Erythroblast (primary cell): ENCODE results near the gene SLC5A9.
"Not testable (repeated sequence)": the region's sequence is repeated elsewhere in the genome, so short reads cannot be mapped to it uniquely, and the experiment has no call there.

ENCODE experiments used
- DNase-seq, 2 experiments: peaks; one replicate each; lab custom pipeline; 2025; lab: John Stamatoyannopoulos, UW
- GATA1 ChIP-seq: IDR thresholded peaks from 2 replicates; pipeline ENCODE4 v1.6.1; 2011; ENCODE audit warnings: low read depth, mild to moderate bottlenecking, control low read depth, low read length, moderate library complexity
- POLR2A ChIP-seq: IDR thresholded peaks from 2 replicates; pipeline ENCODE4 v1.6.1; 2011; ENCODE audit warnings: mild to moderate bottlenecking, low read length

Gene SLC5A9

DNA sequence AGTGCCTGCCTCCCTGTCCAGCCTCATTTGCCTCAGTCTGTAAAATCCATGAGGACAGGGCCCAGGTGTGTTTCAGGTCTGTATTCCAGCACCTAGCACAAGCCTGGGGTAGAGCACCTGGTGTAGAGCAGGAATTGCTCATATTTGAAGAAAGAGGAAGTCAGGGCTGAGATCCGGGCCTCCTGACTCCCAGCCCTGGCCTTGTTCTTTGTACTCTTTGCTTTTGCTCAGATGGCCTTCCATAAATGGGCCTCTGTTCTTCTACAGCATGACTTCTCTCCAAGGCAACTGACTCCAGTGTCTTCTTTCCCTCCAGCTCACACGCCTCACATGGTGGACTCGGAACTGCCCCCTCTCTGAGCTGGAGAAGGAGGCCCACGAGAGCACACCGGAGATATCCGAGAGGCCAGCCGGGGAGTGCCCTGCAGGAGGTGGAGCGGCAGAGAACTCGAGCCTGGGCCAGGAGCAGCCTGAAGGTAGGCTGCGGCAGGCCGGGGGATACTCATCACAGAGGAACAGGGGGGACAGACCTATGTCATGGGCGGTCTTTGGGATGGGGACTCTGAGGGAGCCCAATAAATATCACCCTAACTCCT is 19.7 kb downstream of the SLC5A9 start:
- no peak for DNase-seq
- TF ChIP-seq POLR2A (no peak), GATA1 (no peak)

DNA sequence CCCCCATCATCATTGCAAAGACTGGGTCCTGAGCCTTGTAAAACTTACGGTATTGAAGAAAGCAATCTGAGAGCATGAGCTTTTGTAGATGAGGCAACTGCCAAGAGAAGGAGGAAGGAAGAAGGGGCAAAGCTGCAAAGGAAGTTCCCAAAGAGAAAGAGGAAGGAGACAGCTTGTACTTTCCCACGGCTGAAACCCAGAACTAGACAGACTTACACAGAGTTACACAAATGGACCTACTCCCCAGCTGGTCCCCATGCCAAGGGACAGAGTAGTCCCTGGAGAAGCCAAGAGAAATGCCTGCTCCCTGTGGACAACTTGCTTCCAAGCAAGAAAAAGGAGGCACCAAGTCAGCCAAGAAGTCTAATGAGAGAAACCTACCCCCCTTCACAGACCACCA is 22.6 kb downstream of the SLC5A9 start:
- no peak for DNase-seq
- TF ChIP-seq POLR2A (no peak), GATA1 (no peak)

DNA sequence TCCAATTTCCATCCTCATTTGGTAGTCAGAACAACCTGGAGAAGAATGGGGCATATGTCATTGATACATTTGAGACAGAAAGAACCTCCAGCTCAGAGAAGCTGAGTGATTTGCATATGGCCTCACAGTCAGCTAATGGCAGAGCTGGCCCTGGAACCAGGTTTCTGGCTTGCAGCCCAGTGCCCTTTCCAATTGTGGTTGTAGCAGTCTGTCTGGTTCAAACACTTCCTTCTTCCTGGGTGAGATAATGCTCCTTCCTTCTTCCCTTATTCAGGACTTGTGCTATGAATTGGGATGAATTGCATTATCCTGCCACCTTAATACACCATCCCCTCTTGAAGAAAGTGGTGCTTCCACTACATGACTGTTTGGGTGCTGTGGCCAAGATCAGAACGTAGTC is 24.2 kb downstream of the SLC5A9 start:
- no peak for DNase-seq
- no peak for TF ChIP-seq POLR2A
- no peak for TF ChIP-seq GATA1

DNA sequence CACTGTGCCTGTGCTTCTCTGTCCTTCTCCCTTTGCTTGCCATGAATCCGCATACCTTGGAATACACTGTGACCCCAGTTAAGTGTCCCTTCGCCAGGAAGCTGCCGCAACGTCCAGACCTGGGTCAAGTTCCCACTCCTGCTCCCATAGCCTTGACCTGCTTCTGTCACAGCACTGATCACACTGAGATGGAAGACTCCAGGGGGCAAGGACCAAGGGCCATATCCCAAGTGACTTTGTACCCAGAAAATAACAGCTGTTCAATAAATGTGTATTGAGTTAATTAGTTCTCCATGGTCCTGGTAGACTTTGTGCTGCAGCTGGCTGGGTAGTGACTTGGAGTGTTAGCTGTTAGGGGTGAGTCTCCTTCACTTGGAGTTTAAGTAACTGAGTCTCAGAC is 25.8 kb downstream of the SLC5A9 start:
- TF ChIP-seq GATA1 (no peak), POLR2A (no peak)
- DNase-seq = no peak

DNA sequence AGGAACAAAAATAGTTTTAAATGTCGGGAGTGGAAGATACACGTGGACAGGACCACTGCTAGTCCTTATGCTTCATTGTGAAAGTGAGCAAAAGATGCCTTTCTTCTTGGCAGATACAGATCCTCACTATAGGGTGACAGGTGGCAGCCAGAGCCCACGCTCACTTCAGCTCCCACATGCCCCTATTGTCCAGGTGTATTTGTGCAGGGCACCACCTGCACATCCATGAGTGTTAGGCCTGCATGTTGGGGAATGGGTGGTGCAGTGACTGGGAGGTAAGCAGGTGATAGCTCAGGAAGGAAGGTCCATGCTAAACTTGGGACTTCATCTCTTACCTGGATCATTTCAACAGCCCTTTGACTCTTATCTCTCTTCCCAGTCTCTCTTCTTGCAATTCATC is 27.4 kb downstream of the SLC5A9 start:
- no peak for TF ChIP-seq GATA1
- TF ChIP-seq POLR2A = no peak
- DNase-seq = no peak

DNA sequence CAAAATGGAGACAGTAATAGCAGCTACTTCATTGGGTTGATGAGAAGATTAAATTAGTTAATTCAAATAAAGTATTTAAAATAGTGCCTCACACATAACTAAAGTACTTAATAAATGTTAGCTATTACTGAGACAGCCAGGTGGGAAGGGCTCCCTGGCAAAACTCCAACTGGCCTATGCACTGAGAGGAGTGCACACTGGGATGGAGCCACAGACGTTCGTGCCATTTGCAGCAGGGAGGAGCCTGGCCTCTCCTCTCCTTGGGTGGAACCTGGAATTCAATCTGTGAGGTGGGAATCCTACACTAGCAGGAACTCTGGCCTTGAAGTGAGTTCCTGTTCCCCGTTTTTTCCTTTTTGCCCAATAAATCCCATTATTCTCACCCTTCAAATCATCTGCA is 28.1 kb downstream of the SLC5A9 start:
- TF ChIP-seq POLR2A (no peak), GATA1 (no peak)
- DNase-seq = no peak

DNA sequence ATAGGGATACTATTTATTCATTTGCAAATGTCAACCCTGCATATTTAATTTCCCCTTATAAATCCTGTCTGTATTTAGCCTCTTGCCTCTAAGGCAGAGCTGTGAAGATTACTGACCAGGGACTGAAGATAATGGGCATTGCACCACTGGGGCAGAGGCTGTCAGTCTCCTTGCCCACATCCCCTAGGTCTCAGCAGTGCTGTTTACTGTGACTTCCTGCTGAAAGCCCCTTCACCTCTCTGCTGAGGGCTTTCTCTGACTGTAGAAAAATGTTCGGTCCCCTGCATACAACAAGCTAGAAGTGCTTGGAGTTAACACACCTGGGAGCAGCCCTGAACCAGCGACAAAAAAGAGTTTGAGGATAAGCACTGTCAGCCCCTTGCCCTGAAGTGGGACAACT is 28.8 kb downstream of the SLC5A9 start:
- TF ChIP-seq POLR2A (no peak), GATA1 (no peak)
- no peak for DNase-seq

DNA sequence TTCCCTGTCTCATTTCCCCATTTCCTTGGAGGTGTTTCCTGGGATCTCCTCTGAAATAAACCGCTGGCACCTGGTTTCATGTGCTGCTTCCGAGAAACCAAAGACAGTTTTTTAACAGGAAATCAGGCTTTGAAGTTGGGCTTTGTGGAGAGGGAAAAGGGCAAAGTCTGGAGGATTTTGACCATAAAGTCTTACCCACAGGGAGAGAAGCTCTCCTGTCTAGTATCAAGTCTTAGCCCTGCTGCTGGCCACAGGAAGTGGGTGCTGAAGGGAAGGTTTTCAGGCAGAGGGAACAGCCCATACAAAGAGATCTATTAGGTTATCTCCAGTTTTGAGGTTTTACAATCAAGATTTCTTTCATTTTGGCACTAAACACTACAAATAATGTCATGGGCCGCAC is 29.3 kb downstream of the SLC5A9 start:
- no peak for DNase-seq
- TF ChIP-seq POLR2A = no peak
- no peak for TF ChIP-seq GATA1

DNA sequence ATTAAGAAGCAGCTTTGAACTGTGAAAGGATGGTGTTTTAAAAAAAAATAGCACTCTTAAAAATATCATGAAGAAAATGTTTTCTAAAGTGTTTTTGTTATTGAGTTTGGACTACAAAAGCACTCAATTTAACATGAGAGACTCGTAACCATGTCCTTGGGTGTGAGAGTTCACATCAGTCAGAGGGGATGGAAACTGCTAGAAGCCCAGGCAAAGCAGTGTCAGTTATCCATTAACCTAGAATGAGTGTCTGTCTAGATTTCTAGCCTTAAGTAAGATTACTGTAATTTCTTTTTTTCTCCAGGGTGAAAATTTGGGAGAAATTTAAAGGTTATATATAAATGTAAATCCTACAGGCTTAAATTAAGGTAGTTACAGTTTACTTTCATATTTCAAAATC is 31.7 kb downstream of the SLC5A9 start:
- DNase-seq = no peak
- TF ChIP-seq GATA1 = no peak

DNA sequence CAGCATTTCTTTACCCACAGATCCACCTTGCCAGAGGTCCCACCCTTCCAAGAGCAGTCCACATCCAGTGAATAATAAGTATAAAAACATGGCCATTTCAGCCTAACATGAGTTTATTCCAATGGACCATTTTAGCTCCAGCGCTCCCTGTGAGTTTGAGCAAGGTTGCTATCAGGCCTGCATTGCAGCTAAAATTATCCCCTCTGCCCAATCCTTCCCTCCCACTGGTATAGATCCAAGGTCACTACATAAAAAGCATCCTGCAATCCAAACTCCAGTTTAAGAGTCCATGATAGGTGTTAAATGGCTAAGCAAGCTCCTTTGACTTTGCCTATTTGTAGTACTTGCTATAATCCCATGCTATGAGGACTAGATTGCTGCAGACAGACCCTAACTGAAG is 35.6 kb downstream of the SLC5A9 start:
- TF ChIP-seq POLR2A (no peak), GATA1 (no peak)

DNA sequence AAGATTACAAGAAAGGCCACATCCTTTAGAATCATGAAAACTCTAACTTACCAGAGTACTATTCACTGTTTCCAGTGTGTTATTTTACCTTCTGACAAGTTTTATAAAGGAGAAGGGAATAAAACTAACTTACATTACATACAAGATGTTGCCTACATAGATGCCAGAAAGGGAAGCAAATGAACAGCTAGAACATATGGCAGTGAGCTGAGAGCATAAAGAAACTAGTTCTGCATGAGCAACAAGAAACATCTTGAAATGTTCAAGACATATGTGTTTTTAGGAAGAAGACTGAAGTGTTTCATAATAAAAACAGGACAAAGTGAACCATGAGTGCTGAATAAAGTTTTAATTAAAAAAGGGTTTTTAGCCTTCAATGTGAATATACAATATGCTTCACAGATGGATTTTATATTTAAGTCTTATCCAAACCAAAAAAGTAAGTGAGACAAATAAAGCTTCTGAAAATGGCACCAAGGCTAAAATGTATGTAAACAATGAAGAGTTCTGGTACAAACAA is 39.4 kb downstream of the SLC5A9 start:
- no peak for TF ChIP-seq GATA1
- TF ChIP-seq POLR2A = no peak

More for the DNA sequence above, 35.6 kb downstream of the SLC5A9 start:
- DNase-seq = no peak

DNA sequence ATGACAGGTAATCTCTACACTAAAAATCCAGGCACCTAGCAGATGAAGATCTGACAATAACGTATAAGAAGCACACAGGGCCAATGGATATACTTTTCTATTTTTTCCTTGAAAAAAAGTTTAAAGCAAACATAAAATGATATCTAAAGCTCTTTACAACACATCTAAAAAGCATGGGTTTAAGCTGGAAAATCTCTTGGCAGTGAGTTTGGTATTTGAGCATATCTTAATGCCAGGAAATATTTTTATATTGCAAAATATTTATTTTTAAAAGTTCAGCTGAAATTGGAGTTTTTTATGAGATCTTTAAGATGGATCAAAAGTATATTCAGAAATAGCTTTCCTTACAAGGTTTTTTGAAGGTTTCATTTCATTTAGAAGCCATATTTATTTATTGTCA is 40.5 kb downstream of the SLC5A9 start:
- no peak for TF ChIP-seq POLR2A
- no peak for DNase-seq

More for the DNA sequence above, 39.4 kb downstream of the SLC5A9 start:
- DNase-seq = no peak

DNA sequence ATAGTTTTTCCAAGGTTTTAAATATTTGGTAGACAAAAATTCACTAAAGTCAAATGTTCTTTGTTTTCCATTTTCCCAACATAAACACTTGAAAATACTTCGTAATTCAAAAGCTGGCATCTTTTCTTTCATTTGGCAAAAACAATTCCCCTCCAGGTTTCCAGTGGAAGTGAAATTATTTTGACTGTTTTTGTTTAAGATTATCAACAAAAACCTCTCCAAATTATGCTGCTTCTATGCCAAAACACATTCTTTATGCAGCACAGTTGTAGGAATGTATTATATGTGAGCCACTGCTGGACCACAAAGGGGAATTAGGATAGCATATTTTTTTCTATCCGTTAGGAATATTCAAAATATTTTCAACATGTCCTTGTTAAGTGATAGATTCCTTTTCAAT is 44.1 kb downstream of the SLC5A9 start:
- DNase-seq = no peak
- TF ChIP-seq POLR2A (no peak), GATA1 (no peak)

DNA sequence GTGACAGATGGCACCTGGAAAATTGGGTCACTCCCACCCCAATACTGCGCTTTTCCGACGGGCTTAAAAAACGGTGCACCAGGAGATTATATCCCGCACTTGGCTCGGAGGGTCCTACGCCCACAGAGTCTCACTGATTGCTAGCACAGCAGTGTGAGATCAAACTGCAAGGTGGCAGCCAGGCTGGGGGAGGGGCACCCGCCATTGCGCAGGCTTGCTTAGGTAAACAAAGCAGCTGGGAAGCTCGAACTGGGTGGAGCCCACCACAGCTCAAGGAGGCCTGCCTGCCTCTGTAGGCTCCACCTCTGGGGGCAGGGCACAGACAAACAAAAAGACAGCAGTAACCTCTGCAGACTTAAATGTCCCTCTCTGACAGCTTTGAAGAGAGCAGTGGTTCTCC is 54.9 kb downstream of the SLC5A9 start:
- not testable (repeated sequence) for DNase-seq

DNA sequence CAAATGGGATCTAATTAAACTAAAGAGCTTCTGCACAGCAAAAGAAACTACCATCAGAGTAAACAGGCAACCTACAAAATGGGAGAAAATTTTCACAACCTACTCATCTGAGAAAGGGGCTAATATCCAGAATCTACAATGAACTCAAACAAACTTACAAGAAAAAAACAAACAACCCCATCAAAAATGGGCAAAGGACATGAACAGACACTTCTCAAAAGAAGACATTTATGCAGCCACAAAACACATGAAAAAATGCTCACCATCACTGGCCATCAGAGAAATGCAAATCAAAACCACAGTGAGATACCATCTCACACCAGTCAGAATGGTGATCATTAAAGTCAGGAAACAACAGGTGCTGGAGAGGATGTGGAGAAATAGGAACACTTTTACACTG is 59.8 kb downstream of the SLC5A9 start:
- DNase-seq = not testable (repeated sequence)

DNA sequence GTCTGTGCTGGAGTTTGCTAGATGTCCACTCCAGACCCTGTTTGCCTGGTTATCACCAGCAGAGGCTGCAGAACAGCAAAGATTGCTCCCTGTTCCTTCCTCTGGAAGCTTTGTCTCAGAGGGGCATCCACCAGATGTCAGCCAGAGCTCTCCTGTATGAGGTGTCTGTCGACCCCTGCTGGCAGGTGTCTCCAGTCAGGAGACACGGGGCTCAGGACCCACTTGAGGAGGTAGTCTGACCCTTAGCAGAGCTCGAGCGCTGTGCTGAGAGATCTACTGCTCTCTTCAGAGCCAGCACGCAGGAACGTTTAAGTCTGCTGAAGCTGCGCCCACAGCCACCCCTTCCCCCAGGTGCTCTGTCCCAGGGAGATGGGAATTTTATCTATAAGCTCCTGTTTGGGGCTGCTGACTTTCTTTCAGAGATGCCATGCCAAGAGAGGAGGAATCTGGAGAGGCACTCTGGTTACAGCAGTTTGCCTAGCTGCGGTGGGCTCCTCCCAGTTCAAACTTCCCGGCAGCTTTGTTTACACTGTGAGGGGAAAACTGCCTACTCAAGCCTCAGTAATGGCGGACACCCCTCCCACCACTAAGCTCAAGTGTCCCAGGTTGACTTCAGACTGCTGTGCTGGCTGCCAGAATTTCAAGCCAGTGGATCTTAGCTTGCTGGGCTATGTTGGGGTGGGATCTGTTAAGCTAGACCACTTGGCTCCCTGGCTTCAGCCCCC is 62.3 kb downstream of the SLC5A9 start:
- not testable (repeated sequence) for DNase-seq
